HFFc6 (cell line): ENCODE measurements around the gene LGR6. TPM values are rescaled to one million over a fixed set of nuclear protein-coding genes. Genes with fewer than 3 reads are reported as not detected.
"Not testable (repeated sequence)": the region's sequence is repeated elsewhere in the genome, so short reads cannot be mapped to it uniquely, and the experiment has no call there.

Experiments
- DNase-seq: peaks from one replicate; pipeline ENCODE4 v3.0.0-alpha.2; 2018
- H3K27ac Mint-ChIP-seq: 2 replicates; pipeline ENCODE4 v1.8.0; 2020; ENCODE audit warnings: mild to moderate bottlenecking, mixed read lengths
- H3K27me3 Mint-ChIP-seq: 2 replicates; pipeline ENCODE4 v1.8.0; 2021; ENCODE audit warnings: mild to moderate bottlenecking, moderate library complexity, mixed read lengths; ENCODE audit not compliant: insufficient read depth
- H3K36me3 Mint-ChIP-seq: 2 replicates; pipeline ENCODE4 v1.8.0; 2021; ENCODE audit warnings: low read depth, mixed read lengths
- H3K4me1 Mint-ChIP-seq: 2 replicates; pipeline ENCODE4 v1.8.0; 2020; ENCODE audit warnings: low read depth, mixed read lengths
- H3K4me3 Mint-ChIP-seq: 2 replicates; pipeline ENCODE4 v1.8.0; 2020; ENCODE audit warnings: mild to moderate bottlenecking, moderate library complexity, mixed read lengths
- H3K9me3 Mint-ChIP-seq: 2 replicates; pipeline ENCODE4 v1.8.0; 2020; ENCODE audit warnings: mild to moderate bottlenecking, mixed read lengths
- total RNA-seq, 6 experiments: library from RNA; stranded (reverse); fragmentation: NEBNext Ultra II Directional; extraction: Animal tissue kit (Norgen Biotek cat#: 25700); gene quantifications; 2 replicates in 1 of 6; 3 replicates in 5 of 6; pipeline ENCODE4 v1.2.3, GENCODE V29; 2021
- TF ChIP-seq, protein P1 (sequence below): fragments of 200-600 bp; sonication (generic); IDR thresholded peaks from 2 replicates; pipeline ENCODE4 v1.5.0; 2021; ENCODE audit warnings: antibody characterized with exemption, mild to moderate bottlenecking

The LGR6 gene
- total RNA-seq, 6 experiments from 2014 or later: not detected

DNA sequence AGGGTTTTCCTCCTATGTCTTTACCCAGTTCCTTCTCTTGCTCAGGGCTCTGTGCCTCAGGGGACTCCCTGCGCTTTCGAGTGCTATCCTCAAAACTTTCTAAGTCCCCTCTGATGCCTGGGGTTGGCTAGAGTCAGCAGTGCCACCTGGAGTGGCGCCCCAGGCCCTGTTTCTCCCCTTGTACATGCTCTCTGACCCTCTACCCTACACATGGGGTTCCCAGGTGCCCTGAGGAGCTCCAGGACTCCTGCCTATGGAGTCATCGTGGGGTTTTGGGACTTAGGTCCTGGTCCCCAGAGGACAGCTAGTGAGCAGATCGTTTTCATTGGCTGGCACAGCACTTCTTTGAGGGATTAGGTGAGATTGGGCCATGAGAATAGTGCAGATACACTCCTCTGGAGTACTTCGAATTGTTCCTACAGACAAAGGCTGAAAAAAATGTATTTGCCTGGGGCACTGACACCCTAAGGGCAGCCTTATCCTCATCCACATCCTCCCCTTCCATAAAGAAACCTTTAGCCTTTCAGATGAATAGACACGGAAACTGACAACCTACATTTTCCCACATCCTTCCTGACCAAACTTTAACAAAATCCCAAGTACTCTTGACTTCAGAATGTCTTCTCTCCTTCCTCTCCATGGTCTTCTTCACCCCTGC, 41.5 kb downstream of the LGR6 start:
- DNase-seq: no peak
- Mint-ChIP-seq H3K9me3 (no peaks in the 10 kb centered on the region), H3K4me1 (peaks cover 41% of the 10 kb centered on the region), H3K27ac (peak overlapping the region; percentile 98), H3K36me3 (no peaks in the 10 kb centered on the region), H3K27me3 (peaks cover 36% of the 10 kb centered on the region), H3K4me3 (peak overlapping the region; percentile 84)
- TF ChIP-seq, protein P1, sequence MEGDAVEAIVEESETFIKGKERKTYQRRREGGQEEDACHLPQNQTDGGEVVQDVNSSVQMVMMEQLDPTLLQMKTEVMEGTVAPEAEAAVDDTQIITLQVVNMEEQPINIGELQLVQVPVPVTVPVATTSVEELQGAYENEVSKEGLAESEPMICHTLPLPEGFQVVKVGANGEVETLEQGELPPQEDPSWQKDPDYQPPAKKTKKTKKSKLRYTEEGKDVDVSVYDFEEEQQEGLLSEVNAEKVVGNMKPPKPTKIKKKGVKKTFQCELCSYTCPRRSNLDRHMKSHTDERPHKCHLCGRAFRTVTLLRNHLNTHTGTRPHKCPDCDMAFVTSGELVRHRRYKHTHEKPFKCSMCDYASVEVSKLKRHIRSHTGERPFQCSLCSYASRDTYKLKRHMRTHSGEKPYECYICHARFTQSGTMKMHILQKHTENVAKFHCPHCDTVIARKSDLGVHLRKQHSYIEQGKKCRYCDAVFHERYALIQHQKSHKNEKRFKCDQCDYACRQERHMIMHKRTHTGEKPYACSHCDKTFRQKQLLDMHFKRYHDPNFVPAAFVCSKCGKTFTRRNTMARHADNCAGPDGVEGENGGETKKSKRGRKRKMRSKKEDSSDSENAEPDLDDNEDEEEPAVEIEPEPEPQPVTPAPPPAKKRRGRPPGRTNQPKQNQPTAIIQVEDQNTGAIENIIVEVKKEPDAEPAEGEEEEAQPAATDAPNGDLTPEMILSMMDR: no peak

DNA sequence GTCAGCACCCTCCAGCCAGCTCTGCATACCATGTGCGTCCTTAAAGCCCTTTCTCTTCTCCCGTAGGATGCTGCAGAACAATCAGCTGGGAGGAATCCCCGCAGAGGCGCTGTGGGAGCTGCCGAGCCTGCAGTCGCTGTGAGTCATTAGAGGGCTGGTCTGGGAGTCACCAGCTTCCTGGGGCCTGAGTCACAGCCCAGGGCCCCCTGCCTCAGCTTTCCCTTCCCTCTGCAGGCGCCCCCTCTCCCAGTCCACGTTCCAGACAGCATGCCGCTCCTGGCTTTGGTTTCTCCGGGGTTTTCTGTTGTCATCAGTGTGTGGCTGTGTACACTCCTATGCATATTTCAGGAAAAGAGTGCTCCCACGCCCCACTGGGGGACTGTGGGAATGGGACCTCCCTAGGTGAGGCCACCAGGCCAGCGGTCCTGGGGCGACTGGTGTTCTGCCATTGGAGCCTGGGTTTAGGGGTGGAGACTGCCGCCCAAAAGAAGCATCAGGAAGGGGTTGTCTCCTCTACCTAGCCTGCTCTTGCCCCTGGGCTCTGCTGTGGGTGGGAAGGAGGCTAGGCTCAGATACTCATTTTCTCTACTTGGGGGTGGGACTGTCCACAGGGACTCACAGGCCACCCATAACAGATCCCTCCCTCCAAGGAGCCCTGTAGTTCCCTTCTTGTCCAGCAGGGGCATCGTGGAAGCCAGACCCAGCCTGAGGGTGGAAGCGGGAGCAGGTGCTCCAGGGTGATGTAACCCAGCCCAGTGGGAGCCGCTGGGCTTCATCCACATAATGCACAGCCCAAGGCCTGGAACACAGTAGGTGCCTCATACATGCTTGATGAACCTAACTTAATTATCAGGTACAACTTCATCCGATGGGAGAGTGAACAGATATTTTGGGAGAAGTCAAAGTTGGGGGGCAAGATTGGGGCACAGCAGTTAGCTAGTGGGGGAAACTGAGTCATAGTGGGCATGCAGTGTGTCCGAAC, 42.5 kb downstream of the LGR6 start:
- DNase-seq: peak; percentile 95
- H3K4me1 Mint-ChIP-seq: peaks cover 41% of the 10 kb centered on the region
- H3K36me3 Mint-ChIP-seq: no peaks in the 10 kb centered on the region
- peak overlapping the region; percentile 84 for H3K4me3 Mint-ChIP-seq
- TF ChIP-seq, protein P1: peak; percentile 91
- peaks cover 34% of the 10 kb centered on the region for H3K27me3 Mint-ChIP-seq
- peak overlapping the region; percentile 98 for H3K27ac Mint-ChIP-seq
- no peaks in the 10 kb centered on the region for H3K9me3 Mint-ChIP-seq

DNA sequence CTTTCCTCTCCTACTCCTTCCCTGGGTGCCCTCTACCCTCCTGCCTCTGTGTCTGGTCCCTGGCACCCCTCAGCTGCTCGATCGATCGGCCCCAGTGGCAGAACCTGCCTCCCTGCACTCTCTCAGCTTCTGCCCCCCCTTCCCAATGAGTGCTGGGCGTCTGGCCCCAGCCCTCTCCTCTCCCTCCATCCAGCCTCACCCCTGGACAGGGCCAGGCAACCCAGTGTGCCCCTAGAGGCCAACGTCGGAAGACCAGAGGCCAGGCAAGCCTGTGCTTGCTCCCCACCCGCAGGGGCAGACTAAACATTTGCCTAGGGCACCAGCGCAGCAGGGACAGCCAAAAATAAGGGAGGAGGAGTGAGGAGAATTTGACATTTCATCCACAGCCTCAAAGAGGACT, 43.5 kb downstream of the LGR6 start:
- Mint-ChIP-seq H3K36me3 (no peaks in the 10 kb centered on the region), H3K4me1 (peaks cover 41% of the 10 kb centered on the region), H3K9me3 (no peaks in the 10 kb centered on the region), H3K27ac (no peak overlapping the region), H3K4me3 (no peak overlapping the region), H3K27me3 (peaks cover 27% of the 10 kb centered on the region)
- TF ChIP-seq, protein P1: peak; percentile 65
- peak; percentile 27 for DNase-seq

DNA sequence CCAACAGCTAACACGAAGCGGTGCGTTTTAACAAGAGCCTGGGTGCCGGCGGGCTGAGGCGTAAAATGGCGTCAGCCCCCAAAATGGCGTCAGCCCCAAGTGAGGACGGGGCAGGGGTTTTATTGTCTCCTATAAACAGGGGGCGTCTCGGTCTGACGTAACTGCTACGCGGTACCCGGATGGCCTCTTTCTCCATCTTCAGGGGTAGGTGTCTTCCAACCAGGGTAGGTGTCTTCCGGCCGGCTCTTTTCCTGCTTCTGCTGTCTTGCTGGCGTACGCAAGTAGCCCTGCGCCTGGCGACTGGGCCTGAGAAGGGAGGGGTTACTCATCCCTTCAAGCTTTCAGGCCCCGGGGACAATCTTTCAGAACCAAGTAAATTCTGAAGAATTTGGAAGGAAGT, 45.3 kb downstream of the LGR6 start:
- Mint-ChIP-seq H3K27ac (no peak overlapping the region), H3K4me3 (no peak overlapping the region), H3K27me3 (peaks cover 34% of the 10 kb centered on the region), H3K9me3 (no peaks in the 10 kb centered on the region), H3K4me1 (peaks cover 36% of the 10 kb centered on the region), H3K36me3 (no peaks in the 10 kb centered on the region)
- no peak for DNase-seq
- TF ChIP-seq, protein P1: no peak

DNA sequence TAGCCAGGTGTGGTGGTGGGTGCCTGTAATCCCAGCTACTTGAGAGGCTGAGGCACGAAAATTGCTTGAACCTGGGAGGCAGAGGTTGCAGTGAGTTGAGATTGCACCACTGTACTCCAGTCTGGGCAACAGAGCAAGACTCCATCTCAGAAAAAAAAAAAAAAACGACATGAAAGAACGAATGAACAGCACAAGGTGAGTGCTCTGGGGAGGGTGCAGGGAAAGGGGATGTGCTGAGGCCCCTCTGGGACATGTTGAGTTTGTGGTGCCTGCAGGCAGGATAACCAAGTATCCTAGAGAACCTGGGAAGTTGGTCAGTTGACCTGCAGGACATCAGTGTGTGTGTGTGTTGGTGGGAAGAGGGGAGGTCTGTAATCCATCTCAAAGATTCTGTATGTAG, 46.6 kb downstream of the LGR6 start:
- not testable (repeated sequence) for DNase-seq
- peaks cover 22% of the 10 kb centered on the region for H3K4me1 Mint-ChIP-seq

DNA sequence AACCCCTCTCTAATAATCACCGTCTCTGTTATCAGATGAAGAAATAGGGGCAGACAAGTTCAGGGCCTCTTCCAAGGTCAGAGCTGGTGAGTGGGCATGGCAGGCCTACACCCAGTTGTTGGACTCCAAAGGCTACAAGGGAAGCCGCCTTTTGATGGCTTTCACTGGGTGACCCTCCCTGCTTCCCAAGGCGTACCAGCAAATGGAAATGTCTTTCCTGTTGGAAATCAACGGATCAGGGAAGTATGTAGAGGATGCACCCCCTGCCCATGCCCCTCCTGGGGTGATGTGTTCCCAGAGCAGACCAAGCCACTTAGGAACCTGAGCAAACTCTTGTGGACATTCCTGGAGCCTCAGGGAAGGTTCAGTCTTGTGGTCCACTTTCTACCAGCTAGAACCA, 47.4 kb downstream of the LGR6 start:
- Mint-ChIP-seq H3K4me3 (no peak overlapping the region), H3K27ac (no peak overlapping the region), H3K36me3 (no peaks in the 10 kb centered on the region), H3K4me1 (peaks cover 15% of the 10 kb centered on the region), H3K9me3 (no peaks in the 10 kb centered on the region), H3K27me3 (peaks cover 39% of the 10 kb centered on the region)
- TF ChIP-seq, protein P1: no peak
- no peak for DNase-seq

More for the DNA sequence above, 46.6 kb downstream of the LGR6 start:
- H3K27ac Mint-ChIP-seq, H3K36me3 Mint-ChIP-seq, H3K4me3 Mint-ChIP-seq, H3K9me3 Mint-ChIP-seq: not testable (repeated sequence)
- peaks cover 39% of the 10 kb centered on the region for H3K27me3 Mint-ChIP-seq
